HCT116 (cell line): ENCODE data around the gene ACP7. TPM values are rescaled to one million over a fixed set of nuclear protein-coding genes. Genes with fewer than 3 reads are reported as not detected.

ENCODE experiments used
- ATAC-seq: fragments of 200-7000 bp; cut with Tn5 transposase; 2 replicates; pipeline ENCODE4 v1.9.1; 2020; ENCODE audit warnings: mild to moderate bottlenecking, moderate library complexity
- BruUV-seq: library from RNA; stranded (reverse); fragments of 400-500 nt; replicated peaks from 2 replicates; lab custom pipeline; 2021; lab: Mats Ljungman, UMichigan
- CTCF ChIA-PET: fragments of 300-600 bp; sonication (Branson Sonifier 250); formaldehyde crosslinking; loops from one replicate; lab custom pipeline; 2021; ENCODE audit warnings: antibody characterized with exemption; lab: Charles Lee
- POLR2A ChIA-PET: fragments of 300-600, 350-600 bp; sonication (Branson Sonifier 250); formaldehyde crosslinking; loops from one replicate; lab custom pipeline; 2021; ENCODE audit warnings: antibody characterized with exemption; lab: Charles Lee
- RAD21 ChIA-PET, 2 experiments: fragments of 300-600 bp; sonication (Branson Sonifier 250); formaldehyde crosslinking; loops; one replicate each; lab custom pipeline; 2023; ENCODE audit warnings: low total read pairs in 2 of 2; ENCODE audit not compliant: uncharacterized antibody in 2 of 2, unreplicated experiment in 2 of 2, low non-redundant PET in 1 of 2; lab: Charles Lee
- DNase-seq: peaks from one replicate; pipeline ENCODE4 v3.0.0-alpha.2; 2010; ENCODE audit warnings: low read depth, low spot score
- H2AFZ ChIP-seq: fragments of 200-600 bp; shearing (Covaris generic), sonication (generic); 2 replicates; pipeline ENCODE4 v1.6.1; 2017; ENCODE audit warnings: low read depth, mixed run types, mixed read lengths, antibody characterized with exemption, low read length; ENCODE audit not compliant: poor library complexity, severe bottlenecking
- H3K27ac ChIP-seq: 2 replicates; pipeline ENCODE4 v1.5.1; 2012; ENCODE audit warnings: low read depth, low read length
- H3K27me3 ChIP-seq: fragments of 200-600 bp; sonication (generic); 2 replicates; pipeline ENCODE4 v1.6.1; 2016; ENCODE audit warnings: mixed run types, low read length, mixed read lengths; ENCODE audit not compliant: insufficient read depth
- H3K36me3 ChIP-seq, 2 experiments: fragments of 200-500 bp in 1 of 2; fragments of 200-600 bp in 1 of 2; sonication (Bioruptor generic) in 1 of 2; sonication (generic) in 1 of 2; 2 replicates each; pipeline versions ENCODE4 v1.5.1 to v1.6.1; 2014 to 2016; ENCODE audit warnings: low read length in 2 of 2, inconsistent platforms in 1 of 2, mixed read lengths in 1 of 2, mixed run types in 1 of 2; ENCODE audit not compliant: insufficient read depth in 2 of 2, control insufficient read depth in 1 of 2
- H3K4me1 ChIP-seq, 2 experiments: fragments of 200-600 bp in 1 of 2; sonication (generic) in 1 of 2; 2 replicates each; pipeline versions ENCODE4 v1.5.1 to v1.6.1; 2012 to 2017; ENCODE audit warnings: low read length in 2 of 2, inconsistent platforms in 1 of 2, mild to moderate bottlenecking in 1 of 2, mixed read lengths in 1 of 2, mixed run types in 1 of 2, moderate library complexity in 1 of 2; ENCODE audit not compliant: insufficient read depth in 2 of 2, control insufficient read depth in 1 of 2
- H3K4me2 ChIP-seq: fragments of 200-600 bp; sonication (generic); 2 replicates; pipeline ENCODE4 v1.6.1; 2017; ENCODE audit warnings: mixed run types, low read length, mixed read lengths
- H3K4me3 ChIP-seq, 2 experiments: fragments of 200-600 bp in 1 of 2; sonication (generic) in 1 of 2; replicated peaks in 1 of 2; 2 replicates each; pipeline ENCODE4 v1.5.1; 2011 to 2016; ENCODE audit warnings: low read length in 2 of 2, control low read depth in 1 of 2, low read depth in 1 of 2, mild to moderate bottlenecking in 1 of 2, mixed read lengths in 1 of 2, mixed run types in 1 of 2
- H3K79me2 ChIP-seq: fragments of 200-600 bp; sonication (generic); 2 replicates; pipeline ENCODE4 v1.6.1; 2017; ENCODE audit warnings: mild to moderate bottlenecking, mixed run types, low read length, moderate library complexity, mixed read lengths; ENCODE audit not compliant: insufficient read depth
- H3K9ac ChIP-seq: fragments of 200-600 bp; sonication (generic); 2 replicates; pipeline ENCODE4 v1.6.1; 2016; ENCODE audit warnings: low read length, mixed read lengths
- H3K9me2 ChIP-seq: fragments of 200-600 bp; sonication (generic), shearing (Covaris generic); 2 replicates; pipeline ENCODE4 v1.6.1; 2017; ENCODE audit warnings: mixed run types, mild to moderate bottlenecking, moderate library complexity; ENCODE audit not compliant: insufficient read depth
- H3K9me3 ChIP-seq, 2 experiments: fragments of 200-500 bp in 1 of 2; fragments of 200-600 bp in 1 of 2; sonication (Bioruptor generic) in 1 of 2; sonication (generic) in 1 of 2; 2 replicates each; pipeline ENCODE4 v1.6.1; 2014 to 2017; ENCODE audit warnings: low read length in 2 of 2, mixed read lengths in 2 of 2, inconsistent platforms in 1 of 2, low read depth in 1 of 2, mild to moderate bottlenecking in 1 of 2, mixed run types in 1 of 2, moderate library complexity in 1 of 2; ENCODE audit not compliant: control insufficient read depth in 1 of 2, insufficient read depth in 1 of 2
- H4K20me1 ChIP-seq: fragments of 200-600 bp; sonication (generic), shearing (Covaris generic); 2 replicates; pipeline ENCODE4 v1.6.1; 2017; ENCODE audit warnings: mixed run types, mild to moderate bottlenecking, moderate library complexity; ENCODE audit not compliant: insufficient read depth
- CBX3 ChIP-seq: IDR thresholded peaks from 2 replicates; pipeline ENCODE4 v1.6.1; 2012; ENCODE audit warnings: low read depth
- CEBPB ChIP-seq: IDR thresholded peaks from 2 replicates; pipeline ENCODE4 v1.6.1; 2012; ENCODE audit warnings: low read depth
- CTCF ChIP-seq, 3 experiments: fragments of 200-600 bp in 1 of 3; sonication (generic) in 1 of 3; IDR thresholded peaks in 2 of 3; conservative IDR thresholded peaks in 1 of 3; 2 replicates each; pipeline ENCODE4 v1.5.1; 2012 to 2017; ENCODE audit warnings: low read depth in 2 of 3, low read length in 2 of 3, antibody characterized with exemption in 1 of 3, borderline replicate concordance in 1 of 3, control low read depth in 1 of 3, mild to moderate bottlenecking in 1 of 3, mixed read lengths in 1 of 3, mixed run types in 1 of 3, moderate library complexity in 1 of 3; ENCODE audit not compliant: insufficient read depth in 1 of 3
- EGR1 ChIP-seq: IDR thresholded peaks from 2 replicates; pipeline ENCODE4 v1.6.1; 2012; ENCODE audit warnings: low read depth
- ELF1 ChIP-seq: IDR thresholded peaks from 2 replicates; pipeline ENCODE4 v1.6.1; 2012; ENCODE audit warnings: low read depth, borderline replicate concordance
- EZH2 ChIP-seq: fragments of 200-600 bp; sonication (generic); IDR thresholded peaks from 2 replicates; pipeline ENCODE4 v1.6.1; 2017; ENCODE audit warnings: antibody characterized with exemption, mixed run types
- EZH2phosphoT487 ChIP-seq: fragments of 200-600 bp; IDR thresholded peaks from 2 replicates; pipeline ENCODE4 v1.6.1; 2018; ENCODE audit warnings: antibody characterized with exemption, borderline replicate concordance
- ZBTB33 ChIP-seq: IDR thresholded peaks from 2 replicates; pipeline ENCODE4 v1.6.1; 2011; ENCODE audit warnings: mild to moderate bottlenecking, low read length, moderate library complexity; ENCODE audit not compliant: insufficient replicate concordance; ENCODE audit errors: extremely low read depth
- ZFX ChIP-seq: fragments of 450-650 bp; IDR thresholded peaks from 2 replicates; pipeline ENCODE4 v1.6.1; 2017
- intact Hi-C: fragments of 100-400 bp; cut with micrococcal nuclease; formaldehyde crosslinking; loops from 2 replicates; pipeline ENCODE4 v1.10.0; 2022
- total RNA-seq: library from RNA; stranded (reverse); gene quantifications from one replicate; pipeline ENCODE4 v1.2.1, GENCODE V29; 2021; ENCODE audit not compliant: unreplicated experiment
- TF ChIP-seq, protein P1 (sequence below): IDR thresholded peaks from 2 replicates; pipeline ENCODE4 v1.6.1; 2012

ACP7 gene
- total RNA-seq, 1 experiment from 2014 or later, result 4.7 TPM

GRCh38 chr19:39146091-39146490 lies 61.9 kb downstream of the ACP7 start:
- H4K20me1 ChIP-seq, result no peaks in the 10 kb centered on the region
- no peak overlapping the region for H3K9ac ChIP-seq
- no peak for ATAC-seq
- peaks cover 92% of the 10 kb centered on the region for H3K79me2 ChIP-seq
- CTCF ChIA-PET, result no interaction called here
- H3K9me2 ChIP-seq, result no peaks in the 10 kb centered on the region
- DNase-seq, result no peak
- H3K4me1 ChIP-seq, result no peaks in the 10 kb centered on the region; a peak in 1 of 4 replicates
- no peak overlapping the region for H2AFZ ChIP-seq
- intact Hi-C loops, result no loop called here
- no TSS peak for BruUV-seq
- no peak overlapping the region for H3K4me2 ChIP-seq
- TF ChIP-seq CEBPB, result no peak
- TF ChIP-seq, protein P1, sequence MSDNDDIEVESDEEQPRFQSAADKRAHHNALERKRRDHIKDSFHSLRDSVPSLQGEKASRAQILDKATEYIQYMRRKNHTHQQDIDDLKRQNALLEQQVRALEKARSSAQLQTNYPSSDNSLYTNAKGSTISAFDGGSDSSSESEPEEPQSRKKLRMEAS, result no peak
- TF ChIP-seq CTCF (IDR thresholded peaks at IDR 0.05 in 2 of 3, conservative IDR thresholded peaks at IDR 0.05 in 1 of 3; ENCODE audit: borderline replicate concordance in 1 of 3, insufficient read depth in 1 of 3, low read depth in 2 of 3, low read length in 2 of 3), result no peak
- TF ChIP-seq EZH2phosphoT487, result no peak
- no peak for TF ChIP-seq ELF1
- TF ChIP-seq, all 23 proteins: peak for 0
- Histone ChIP-seq H3K4me3 (no peak overlapping the region), H3K27me3 (no peaks in the 10 kb centered on the region), H3K9me3 (no peaks in the 10 kb centered on the region), H3K36me3 (no peaks in the 10 kb centered on the region), H3K27ac (no peak overlapping the region)
- ChIA-PET POLR2A (interaction anchor here (0.6 kb wide), 1 partner anchor 38 kb away, joined by 3 read pairs; no protein-coding TSS in a partner anchor), RAD21 (no interaction called here)

DNA sequence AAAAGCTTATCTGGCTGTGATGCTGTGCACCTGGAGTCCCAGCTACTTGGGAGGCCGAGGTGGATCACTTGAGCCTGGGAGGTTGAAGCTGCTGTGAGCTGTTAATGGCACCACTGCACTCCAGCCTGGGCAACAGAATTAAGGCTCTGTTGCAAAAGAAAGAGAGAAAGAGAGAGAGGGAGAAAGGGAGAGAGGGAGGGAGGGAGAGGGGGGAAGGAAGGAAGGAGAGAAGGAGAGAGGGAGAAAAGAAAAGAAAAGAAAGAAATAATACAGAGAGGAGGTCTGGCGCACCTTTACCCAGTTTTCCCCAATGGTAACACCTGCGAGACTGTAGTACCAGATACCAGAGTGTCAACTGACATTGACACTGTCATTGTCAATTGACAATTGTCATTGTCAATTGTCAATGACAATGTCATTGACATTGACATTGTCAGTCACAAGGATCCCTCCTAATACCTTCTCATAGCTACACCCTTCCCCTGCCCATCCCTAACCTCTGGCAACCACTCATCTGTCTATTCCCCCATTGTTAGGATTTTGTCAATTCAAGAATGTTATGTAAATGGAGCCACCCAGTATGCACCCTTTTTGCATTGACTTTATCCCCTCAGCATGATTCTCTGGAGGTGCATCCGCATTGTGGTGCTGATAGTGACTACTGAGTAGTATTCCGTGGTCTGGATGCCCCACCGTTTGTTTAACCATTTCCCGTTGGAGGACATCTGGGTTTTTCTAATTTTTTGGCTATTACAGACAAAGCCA lies 62.7 kb downstream of the ACP7 start:
- no peak overlapping the region for H3K9ac ChIP-seq
- intact Hi-C loops, result no loop called here
- no peak overlapping the region for H2AFZ ChIP-seq
- no peaks in the 10 kb centered on the region for H3K9me3 ChIP-seq
- H4K20me1 ChIP-seq, result no peaks in the 10 kb centered on the region
- no peaks in the 10 kb centered on the region for H3K27me3 ChIP-seq
- no peak overlapping the region for H3K4me3 ChIP-seq
- DNase-seq (no peak), ATAC-seq (no peak)
- no peak overlapping the region for H3K27ac ChIP-seq
- RAD21 ChIA-PET, result no interaction called here
- no peaks in the 10 kb centered on the region; a peak in 1 of 4 replicates for H3K4me1 ChIP-seq
- H3K9me2 ChIP-seq, result no peaks in the 10 kb centered on the region
- peaks cover 92% of the 10 kb centered on the region for H3K79me2 ChIP-seq
- H3K4me2 ChIP-seq, result no peak overlapping the region
- POLR2A ChIA-PET, result interaction anchor here (0.6 kb wide), 1 partner anchor 39 kb away, joined by 3 read pairs; no protein-coding TSS in a partner anchor
- H3K36me3 ChIP-seq, result no peaks in the 10 kb centered on the region
- no TSS peak for BruUV-seq
- CTCF ChIA-PET, result no interaction called here
- TF ChIP-seq CTCF (IDR thresholded peaks at IDR 0.05 in 2 of 3, conservative IDR thresholded peaks at IDR 0.05 in 1 of 3; ENCODE audit: borderline replicate concordance in 1 of 3, insufficient read depth in 1 of 3, low read depth in 2 of 3, low read length in 2 of 3) (no peak), EZH2 (no peak), EGR1 (no peak), CBX3 (no peak), ZBTB33 (no peak), ZFX (no peak)
